Limb (tissue), 2 donors: ENCODE results near the gene WBP2NL.
A peak's percentile ranks its signal among the peaks of the same experiment; 100 is the strongest.

Experiments used
- DNase-seq, 2 donors: peaks; one replicate each; pipeline ENCODE4 v3.0.0-alpha.2; 2016; ENCODE audit errors: extremely low spot score in 2 of 2

WBP2NL gene

GRCh38 chr22:42025421-42025820, 26.8 kb downstream of the WBP2NL start:
- DNase-seq: no peak

- no peak for DNase-seq
Observed at GRCh38 chr22:42026705-42027104, 28.1 kb downstream of the WBP2NL start.

GRCh38 chr22:42033263-42034181, 34.9 kb downstream of the WBP2NL start:
- no peak for DNase-seq

GRCh38 chr22:42035256-42035655, 36.7 kb downstream of the WBP2NL start:
- DNase-seq: no peak

GRCh38 chr22:42039271-42039670, 40.7 kb downstream of the WBP2NL start:
- DNase-seq: no peak

- no peak for DNase-seq
Observed at GRCh38 chr22:42041784-42042183, 43.2 kb downstream of the WBP2NL start.

GRCh38 chr22:42050641-42051180, 52.1 kb downstream of the WBP2NL start:
- DNase-seq: no peak

GRCh38 chr22:42052765-42053164, 54.2 kb downstream of the WBP2NL start:
- DNase-seq: no peak

- no peak for DNase-seq
Observed at GRCh38 chr22:42056757-42057511, 58.3 kb downstream of the WBP2NL start.

- no peak for DNase-seq
Observed at GRCh38 chr22:42060489-42060888, 61.9 kb downstream of the WBP2NL start.

GRCh38 chr22:42061041-42061440, 62.5 kb downstream of the WBP2NL start:
- no peak for DNase-seq

GRCh38 chr22:42062506-42063170, 64.0 kb downstream of the WBP2NL start:
- no peak for DNase-seq

- no peak for DNase-seq
Observed at GRCh38 chr22:42064629-42065028, 66.0 kb downstream of the WBP2NL start.

GRCh38 chr22:42065438-42066125, 67.0 kb downstream of the WBP2NL start:
- DNase-seq: no peak

- no peak for DNase-seq
Observed at GRCh38 chr22:42066126-42066761, 67.7 kb downstream of the WBP2NL start.

GRCh38 chr22:42066937-42067336, 68.3 kb downstream of the WBP2NL start:
- DNase-seq: no peak

GRCh38 chr22:42067671-42068251, 69.2 kb downstream of the WBP2NL start:
- DNase-seq: no peak

GRCh38 chr22:42068291-42068690, 69.7 kb downstream of the WBP2NL start:
- DNase-seq: no peak

GRCh38 chr22:42069801-42070516, 71.4 kb downstream of the WBP2NL start:
- peak in 1 of 2 donors; percentile 13 for DNase-seq
